GM06990 (cell line): ENCODE results near the gene STIL.
"Not testable (repeated sequence)": the region's sequence is repeated elsewhere in the genome, so short reads cannot be mapped to it uniquely, and the experiment has no call there.

Source experiments
- DNase-seq: peaks from one replicate; pipeline ENCODE4 v3.0.0-alpha.2; 2011; ENCODE audit not compliant: insufficient read length; ENCODE audit errors: extremely low read depth
- H3K27me3 ChIP-seq: replicated peaks from 2 replicates; pipeline ENCODE4 v1.6.0; 2011; ENCODE audit warnings: low read length; ENCODE audit not compliant: control insufficient read depth, insufficient read depth
- H3K36me3 ChIP-seq: 2 replicates; pipeline ENCODE4 v1.5.1; 2011; ENCODE audit warnings: low read length; ENCODE audit not compliant: control insufficient read depth, insufficient read depth
- H3K4me3 ChIP-seq: replicated peaks from 2 replicates; pipeline ENCODE4 v1.5.1; 2011; ENCODE audit warnings: low read depth, mild to moderate bottlenecking, control low read depth, low read length
- TF ChIP-seq, protein P1 (sequence below): IDR thresholded peaks from 2 replicates; pipeline ENCODE4 v1.5.1; 2011; ENCODE audit warnings: low read length, control low read depth, mild to moderate bottlenecking, inconsistent platforms; ENCODE audit not compliant: insufficient read depth, poor library complexity, severe bottlenecking

The STIL gene

GRCh38 chr1:47317841-47318240, 3.9 kb upstream of the STIL start:
- Histone ChIP-seq H3K4me3 (no peak overlapping the region), H3K27me3 (no peaks in the 10 kb centered on the region), H3K36me3 (no peaks in the 10 kb centered on the region)
- no peak for DNase-seq
- TF ChIP-seq, protein P1, sequence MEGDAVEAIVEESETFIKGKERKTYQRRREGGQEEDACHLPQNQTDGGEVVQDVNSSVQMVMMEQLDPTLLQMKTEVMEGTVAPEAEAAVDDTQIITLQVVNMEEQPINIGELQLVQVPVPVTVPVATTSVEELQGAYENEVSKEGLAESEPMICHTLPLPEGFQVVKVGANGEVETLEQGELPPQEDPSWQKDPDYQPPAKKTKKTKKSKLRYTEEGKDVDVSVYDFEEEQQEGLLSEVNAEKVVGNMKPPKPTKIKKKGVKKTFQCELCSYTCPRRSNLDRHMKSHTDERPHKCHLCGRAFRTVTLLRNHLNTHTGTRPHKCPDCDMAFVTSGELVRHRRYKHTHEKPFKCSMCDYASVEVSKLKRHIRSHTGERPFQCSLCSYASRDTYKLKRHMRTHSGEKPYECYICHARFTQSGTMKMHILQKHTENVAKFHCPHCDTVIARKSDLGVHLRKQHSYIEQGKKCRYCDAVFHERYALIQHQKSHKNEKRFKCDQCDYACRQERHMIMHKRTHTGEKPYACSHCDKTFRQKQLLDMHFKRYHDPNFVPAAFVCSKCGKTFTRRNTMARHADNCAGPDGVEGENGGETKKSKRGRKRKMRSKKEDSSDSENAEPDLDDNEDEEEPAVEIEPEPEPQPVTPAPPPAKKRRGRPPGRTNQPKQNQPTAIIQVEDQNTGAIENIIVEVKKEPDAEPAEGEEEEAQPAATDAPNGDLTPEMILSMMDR, result no peak

- no peak for DNase-seq
- TF ChIP-seq, protein P1, result no peak
- H3K36me3 ChIP-seq, result peaks cover 5% of the 10 kb centered on the region
Measured at GRCh38 chr1:47309427-47309826, 4.5 kb downstream of the STIL start.

GRCh38 chr1:47302472-47302871, 11.5 kb downstream of the STIL start:
- no peak for DNase-seq
- TF ChIP-seq, protein P1, result no peak
- Histone ChIP-seq H3K27me3 (no peaks in the 10 kb centered on the region), H3K36me3 (peaks cover 7% of the 10 kb centered on the region), H3K4me3 (no peak overlapping the region)

More at GRCh38 chr1:47309427-47309826, 4.5 kb downstream of the STIL start:
- Histone ChIP-seq H3K4me3 (no peak overlapping the region), H3K27me3 (no peaks in the 10 kb centered on the region)

GRCh38 chr1:47298025-47298699, 15.8 kb downstream of the STIL start:
- Histone ChIP-seq H3K36me3 (peaks cover 6% of the 10 kb centered on the region), H3K4me3 (no peak overlapping the region), H3K27me3 (no peaks in the 10 kb centered on the region)
- no peak for DNase-seq
- TF ChIP-seq, protein P1, result no peak

DNA sequence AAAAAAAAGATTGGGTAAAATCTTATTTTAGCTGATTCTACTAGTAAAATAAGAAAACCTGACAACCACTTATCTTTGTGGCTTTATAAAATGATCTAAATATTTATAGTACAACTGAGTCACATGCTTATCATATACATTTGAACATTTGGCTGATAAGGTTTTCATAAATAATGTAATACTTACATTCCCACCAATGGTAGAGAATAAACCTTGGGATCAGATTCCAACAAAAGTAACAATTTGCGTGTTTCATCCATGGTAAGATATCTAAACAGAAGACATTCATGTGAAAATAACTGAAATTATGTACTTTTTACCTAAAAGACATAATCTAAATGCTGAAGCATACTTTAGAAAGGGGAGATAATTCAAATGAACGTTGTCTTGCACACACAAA, 18.4 kb downstream of the STIL start:
- Histone ChIP-seq H3K36me3 (peaks cover 9% of the 10 kb centered on the region), H3K27me3 (no peaks in the 10 kb centered on the region), H3K4me3 (no peak overlapping the region)
- TF ChIP-seq, protein P1, result no peak
- no peak for DNase-seq

- not testable (repeated sequence) for H3K36me3 ChIP-seq, H3K4me3 ChIP-seq, DNase-seq, H3K27me3 ChIP-seq
Measured at GRCh38 chr1:47294863-47295262, 19.1 kb downstream of the STIL start.

DNA sequence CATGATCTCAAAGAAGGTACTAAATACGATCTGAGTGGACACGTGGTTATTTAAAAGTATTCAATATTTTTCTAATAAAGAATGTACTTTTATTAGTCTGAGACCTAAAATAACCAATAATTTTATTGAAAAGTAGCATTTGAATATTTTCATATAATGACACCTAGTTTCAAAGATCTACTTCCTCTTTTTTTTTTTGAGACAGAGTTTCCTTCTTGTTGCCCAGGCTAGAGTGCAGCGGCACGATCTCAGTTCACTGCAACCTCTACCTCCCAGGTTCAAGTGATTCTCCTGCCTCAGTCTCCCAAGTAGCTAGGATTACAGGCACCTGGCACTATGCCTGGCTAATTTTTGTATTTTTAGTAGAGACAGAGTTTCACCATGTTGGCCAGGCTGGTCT, 25.8 kb downstream of the STIL start:
- H3K36me3 ChIP-seq, H3K4me3 ChIP-seq, DNase-seq, H3K27me3 ChIP-seq: not testable (repeated sequence)
